OCI-LY3 (cell line): Measurements from ENCODE around the gene FGR.

Source experiments
- H2AFZ ChIP-seq: fragments of 200-600, 300-600 bp; shearing (Covaris generic); 2 replicates; pipeline ENCODE4 v1.6.0; 2014; ENCODE audit warnings: antibody characterized with exemption, low read depth, low read length
- H3K27ac ChIP-seq: fragments of 200-600, 300-600 bp; sonication (generic); 2 replicates; pipeline ENCODE4 v1.5.1; 2014; ENCODE audit warnings: mild to moderate bottlenecking, low read length, moderate library complexity, mixed read lengths
- H3K27me3 ChIP-seq: fragments of 200-600, 300-600 bp; sonication (generic); 2 replicates; pipeline ENCODE4 v1.6.1; 2014; ENCODE audit warnings: low read depth, low read length, mixed read lengths
- H3K36me3 ChIP-seq: fragments of 200-600, 300-600 bp; sonication (generic); replicated peaks from 2 replicates; pipeline ENCODE3; 2014; ENCODE audit warnings: low read depth, low read length, mixed read lengths
- H3K4me1 ChIP-seq: fragments of 300-600, 200-600 bp; sonication (generic); 2 replicates; pipeline ENCODE4 v1.6.1; 2014; ENCODE audit warnings: low read length, mixed read lengths
- H3K4me2 ChIP-seq: fragments of 200-600, 300-600 bp; sonication (generic); 2 replicates; pipeline ENCODE4 v1.6.1; 2014; ENCODE audit warnings: low read length, mixed read lengths
- H3K4me3 ChIP-seq: fragments of 300-600, 200-600 bp; sonication (generic); 2 replicates; pipeline ENCODE4 v1.5.1; 2014; ENCODE audit warnings: antibody characterized with exemption, mild to moderate bottlenecking, low read length, moderate library complexity
- H3K79me2 ChIP-seq: fragments of 300-600, 200-600 bp; shearing (Covaris generic); 2 replicates; pipeline ENCODE4 v1.6.1; 2014; ENCODE audit warnings: mild to moderate bottlenecking, low read length, mixed read lengths
- H3K9ac ChIP-seq: fragments of 300-600, 200-600 bp; shearing (Covaris generic); 2 replicates; pipeline ENCODE4 v1.6.0; 2014; ENCODE audit warnings: mild to moderate bottlenecking, low read length, moderate library complexity
- H3K9me3 ChIP-seq: fragments of 200-600, 300-600 bp; shearing (Covaris generic); 2 replicates; pipeline ENCODE4 v1.6.1; 2014; ENCODE audit warnings: low read length, mixed read lengths; ENCODE audit not compliant: insufficient read depth
- H4K20me1 ChIP-seq: fragments of 200-600, 300-600 bp; sonication (generic); 2 replicates; pipeline ENCODE4 v1.6.1; 2016; ENCODE audit warnings: low read length, mixed read lengths; ENCODE audit not compliant: insufficient read depth
- EZH2phosphoT487 ChIP-seq: fragments of 200-600 bp; shearing (Covaris generic); IDR thresholded peaks from 2 replicates; pipeline ENCODE4 v1.6.1; 2018; ENCODE audit warnings: antibody characterized with exemption, mixed run types, low read depth
- TF ChIP-seq, protein P1 (sequence below): fragments of 200-600, 300-600 bp; sonication (generic); IDR thresholded peaks from 2 replicates; pipeline ENCODE4 v1.5.1; 2014; ENCODE audit warnings: antibody characterized with exemption, low read length, low read depth

FGR gene

DNA sequence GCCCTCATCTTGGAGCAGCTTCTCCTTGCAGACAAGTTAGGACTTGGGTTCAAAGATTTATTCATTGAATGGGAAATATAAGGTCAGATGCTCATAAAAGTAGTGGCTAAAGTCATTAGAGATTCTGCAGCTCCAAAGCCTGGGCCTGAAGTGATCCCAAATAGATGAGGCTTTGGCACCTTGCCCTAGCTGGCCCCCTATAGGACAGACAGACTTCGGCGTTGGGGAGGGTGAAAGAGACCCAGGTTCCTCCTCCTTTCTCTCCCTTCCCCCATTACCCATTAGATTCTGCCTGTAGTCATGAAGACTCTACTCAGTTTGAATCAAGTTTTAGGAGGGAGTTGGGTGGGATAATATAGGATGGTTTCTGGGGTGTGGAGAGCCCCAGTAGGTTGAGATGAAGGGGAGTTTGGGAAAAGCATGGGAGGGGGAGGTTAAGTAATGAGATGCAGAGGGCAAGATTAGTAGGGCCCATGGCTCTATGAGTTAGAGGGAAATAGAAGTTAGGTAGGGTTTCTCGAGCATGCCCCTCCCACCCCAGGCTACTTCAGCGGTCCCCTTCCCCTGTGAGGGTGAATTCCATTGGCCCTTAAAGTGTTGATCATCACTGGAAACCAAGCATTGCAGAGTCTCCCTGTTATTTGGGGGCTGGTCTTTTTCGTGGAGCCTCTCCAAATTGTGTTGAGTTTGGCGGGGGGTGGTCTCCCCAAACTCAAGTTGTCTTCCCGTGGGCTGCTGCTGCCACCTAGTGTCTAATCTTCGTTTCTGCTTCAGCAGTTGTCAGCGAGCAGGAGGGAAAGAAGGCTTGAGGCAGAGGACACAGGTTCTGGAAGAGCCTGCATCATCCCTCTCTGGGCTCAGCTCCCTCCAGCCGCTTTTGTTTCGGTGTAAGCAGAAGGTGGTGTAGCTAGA, 28.9 kb downstream of the FGR start:
- no peaks in the 10 kb centered on the region for H3K79me2 ChIP-seq
- H3K36me3 ChIP-seq: no peaks in the 10 kb centered on the region
- no peaks in the 10 kb centered on the region for H4K20me1 ChIP-seq
- H3K4me2 ChIP-seq: peak overlapping the region; percentile 37
- H3K4me1 ChIP-seq: peaks cover 35% of the 10 kb centered on the region
- H3K4me3 ChIP-seq: no peak overlapping the region
- TF ChIP-seq, protein P1, sequence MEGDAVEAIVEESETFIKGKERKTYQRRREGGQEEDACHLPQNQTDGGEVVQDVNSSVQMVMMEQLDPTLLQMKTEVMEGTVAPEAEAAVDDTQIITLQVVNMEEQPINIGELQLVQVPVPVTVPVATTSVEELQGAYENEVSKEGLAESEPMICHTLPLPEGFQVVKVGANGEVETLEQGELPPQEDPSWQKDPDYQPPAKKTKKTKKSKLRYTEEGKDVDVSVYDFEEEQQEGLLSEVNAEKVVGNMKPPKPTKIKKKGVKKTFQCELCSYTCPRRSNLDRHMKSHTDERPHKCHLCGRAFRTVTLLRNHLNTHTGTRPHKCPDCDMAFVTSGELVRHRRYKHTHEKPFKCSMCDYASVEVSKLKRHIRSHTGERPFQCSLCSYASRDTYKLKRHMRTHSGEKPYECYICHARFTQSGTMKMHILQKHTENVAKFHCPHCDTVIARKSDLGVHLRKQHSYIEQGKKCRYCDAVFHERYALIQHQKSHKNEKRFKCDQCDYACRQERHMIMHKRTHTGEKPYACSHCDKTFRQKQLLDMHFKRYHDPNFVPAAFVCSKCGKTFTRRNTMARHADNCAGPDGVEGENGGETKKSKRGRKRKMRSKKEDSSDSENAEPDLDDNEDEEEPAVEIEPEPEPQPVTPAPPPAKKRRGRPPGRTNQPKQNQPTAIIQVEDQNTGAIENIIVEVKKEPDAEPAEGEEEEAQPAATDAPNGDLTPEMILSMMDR: peak; percentile 82
- TF ChIP-seq EZH2phosphoT487: no peak
- H3K9me3 ChIP-seq: no peaks in the 10 kb centered on the region
- H3K27me3 ChIP-seq: peaks cover 13% of the 10 kb centered on the region; the same call in 1 of the 2 replicates
- no peak overlapping the region for H3K9ac ChIP-seq
- no peak overlapping the region for H3K27ac ChIP-seq
- no peak overlapping the region for H2AFZ ChIP-seq

DNA sequence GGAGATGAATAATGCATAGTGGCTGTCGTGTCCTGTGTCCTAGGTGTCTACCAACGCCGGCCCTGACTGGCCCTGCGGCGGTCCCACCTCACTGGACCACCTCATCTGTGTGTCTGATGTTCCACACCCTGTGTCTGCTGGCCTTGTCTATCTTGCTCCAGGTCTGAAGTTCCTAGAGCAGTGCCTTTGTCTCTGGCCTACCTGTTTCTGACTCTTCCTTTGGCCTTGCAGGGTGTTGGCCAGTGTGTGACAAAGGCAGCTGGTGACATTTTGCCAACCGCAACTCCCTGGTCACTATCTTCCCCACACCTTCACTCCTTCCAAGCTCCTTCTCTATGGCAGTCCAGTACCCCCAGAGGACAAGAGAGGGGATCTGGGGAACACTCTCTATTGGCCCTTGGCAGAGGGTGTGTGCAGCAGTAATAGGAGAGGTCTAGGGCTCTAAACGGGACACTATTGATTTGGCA, 29.7 kb downstream of the FGR start:
- Histone ChIP-seq H3K79me2 (no peaks in the 10 kb centered on the region), H3K27me3 (peaks cover 8% of the 10 kb centered on the region; the same call in 1 of the 2 replicates), H3K9ac (no peak overlapping the region), H3K36me3 (no peaks in the 10 kb centered on the region), H2AFZ (no peak overlapping the region), H3K4me3 (no peak overlapping the region), H3K9me3 (no peaks in the 10 kb centered on the region), H3K4me2 (no peak overlapping the region), H3K4me1 (peaks cover 31% of the 10 kb centered on the region), H4K20me1 (no peaks in the 10 kb centered on the region), H3K27ac (no peak overlapping the region)
- TF ChIP-seq EZH2phosphoT487: no peak
- TF ChIP-seq, protein P1: no peak

DNA sequence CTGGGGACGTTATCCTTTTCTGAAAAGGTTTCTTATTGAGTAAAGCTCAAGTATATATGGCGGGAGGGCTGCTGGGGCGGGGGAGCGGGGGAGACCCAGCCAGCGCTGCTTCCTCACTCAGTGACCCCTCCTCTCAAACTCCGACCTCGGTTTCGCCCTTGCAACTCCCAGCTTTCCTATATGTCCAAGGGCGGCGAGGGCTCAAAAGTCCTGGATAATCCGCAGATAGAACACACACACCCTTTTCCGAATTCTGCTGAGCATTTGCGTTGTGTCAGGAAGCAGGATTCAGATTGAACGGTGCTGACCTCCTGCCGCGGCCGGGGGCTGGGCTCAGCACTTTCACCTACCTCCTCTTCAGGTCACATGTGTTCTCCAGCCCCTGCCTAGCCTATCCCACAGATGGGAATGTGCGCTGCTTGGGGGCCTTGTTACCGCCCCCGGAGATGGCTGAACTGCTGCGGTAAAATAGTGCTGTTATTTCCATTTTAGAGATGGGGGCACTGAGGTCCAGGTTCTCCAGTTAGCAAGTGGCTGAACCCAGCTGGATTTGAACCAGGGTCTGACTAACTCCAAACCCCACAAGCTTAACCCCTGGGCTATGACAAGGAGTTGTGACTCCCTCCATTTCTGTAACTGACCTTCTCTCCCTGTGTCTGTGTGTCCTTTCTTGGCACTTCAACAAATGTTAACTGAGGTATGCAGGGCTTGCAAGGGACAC, 30.2 kb downstream of the FGR start:
- Histone ChIP-seq H3K4me1 (peaks cover 25% of the 10 kb centered on the region), H3K9me3 (no peaks in the 10 kb centered on the region), H3K4me3 (peak overlapping the region; percentile 95), H3K27me3 (peaks cover 7% of the 10 kb centered on the region; the same call in 1 of the 2 replicates), H3K36me3 (no peaks in the 10 kb centered on the region), H3K9ac (no peak overlapping the region), H3K79me2 (no peaks in the 10 kb centered on the region), H2AFZ (no peak overlapping the region), H3K4me2 (peak overlapping the region; percentile 53), H3K27ac (no peak overlapping the region), H4K20me1 (no peaks in the 10 kb centered on the region)
- TF ChIP-seq, protein P1: no peak
- no peak for TF ChIP-seq EZH2phosphoT487
